GM21515 (cell line): Measurements from ENCODE around the gene ZNF618.

Experiments used
- ATAC-seq: cut with Tn5 transposase; IDR thresholded peaks from one replicate; pipeline ENCODE4 v1.9.1; 2021; ENCODE audit not compliant: unreplicated experiment

Gene ZNF618

GRCh38 chr9:113931777-113932176, 55.7 kb downstream of the ZNF618 start:
- no peak for ATAC-seq

- ATAC-seq: no peak
Measured at GRCh38 chr9:113932906-113933584, 56.9 kb downstream of the ZNF618 start.

DNA sequence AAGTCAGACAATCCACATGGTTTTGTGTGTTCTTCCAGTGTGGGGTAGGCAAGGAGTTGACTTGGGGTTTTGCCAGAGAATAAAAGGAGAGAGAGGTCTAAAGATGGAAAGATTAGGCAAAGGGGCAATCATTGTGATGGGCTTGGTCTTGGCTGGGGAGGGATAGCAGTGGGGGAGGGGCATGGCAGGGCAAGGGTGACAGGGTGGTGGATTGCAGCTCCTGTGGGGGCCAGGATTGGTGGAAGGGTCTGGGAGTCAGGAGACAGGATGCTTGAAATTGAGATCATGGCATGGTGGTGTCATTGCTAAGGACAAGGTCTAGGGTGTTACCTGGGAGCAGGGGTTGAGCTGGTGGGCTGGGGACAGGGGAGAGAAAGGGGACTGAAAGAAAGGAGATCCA, 57.6 kb downstream of the ZNF618 start:
- no peak for ATAC-seq

DNA sequence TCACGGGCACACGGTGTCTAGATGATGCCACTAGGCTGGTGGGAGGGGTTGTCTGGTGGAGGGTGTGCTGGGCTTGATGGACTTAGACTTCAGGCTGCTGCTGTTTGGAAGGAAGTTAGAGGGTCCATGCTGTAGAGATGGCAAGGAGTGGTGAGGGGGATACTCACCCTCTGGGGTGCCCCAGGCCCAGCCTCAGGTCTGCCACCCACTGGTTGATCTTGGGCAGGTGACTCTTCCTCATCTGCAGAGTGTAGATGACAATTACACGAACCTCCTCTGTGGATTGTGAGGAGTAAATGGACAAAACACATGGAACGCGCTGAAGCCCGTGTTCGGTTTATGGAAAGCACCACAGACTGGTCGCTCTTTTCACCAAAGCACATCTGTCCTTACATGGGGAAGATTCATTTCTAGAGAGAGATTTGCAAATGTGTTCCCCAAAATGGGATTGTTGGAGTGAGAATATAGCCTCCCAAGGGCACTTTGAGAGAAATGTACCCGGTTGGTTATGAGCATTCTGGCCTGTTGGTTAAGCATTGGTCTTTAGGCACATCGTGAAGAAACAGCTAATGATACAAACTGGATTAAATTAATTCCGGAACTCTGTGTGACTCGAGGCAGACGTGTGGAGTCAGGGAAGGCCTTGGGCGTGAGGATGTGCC, 58.2 kb downstream of the ZNF618 start:
- ATAC-seq: no peak

- ATAC-seq: no peak
Measured at GRCh38 chr9:113934829-113935676, 58.9 kb downstream of the ZNF618 start.

- no peak for ATAC-seq
Measured at GRCh38 chr9:113935677-113936380, 59.7 kb downstream of the ZNF618 start.

GRCh38 chr9:113940077-113940476, 64.0 kb downstream of the ZNF618 start:
- ATAC-seq: no peak

- ATAC-seq: no peak
Measured at GRCh38 chr9:113941056-113941455, 64.9 kb downstream of the ZNF618 start.

DNA sequence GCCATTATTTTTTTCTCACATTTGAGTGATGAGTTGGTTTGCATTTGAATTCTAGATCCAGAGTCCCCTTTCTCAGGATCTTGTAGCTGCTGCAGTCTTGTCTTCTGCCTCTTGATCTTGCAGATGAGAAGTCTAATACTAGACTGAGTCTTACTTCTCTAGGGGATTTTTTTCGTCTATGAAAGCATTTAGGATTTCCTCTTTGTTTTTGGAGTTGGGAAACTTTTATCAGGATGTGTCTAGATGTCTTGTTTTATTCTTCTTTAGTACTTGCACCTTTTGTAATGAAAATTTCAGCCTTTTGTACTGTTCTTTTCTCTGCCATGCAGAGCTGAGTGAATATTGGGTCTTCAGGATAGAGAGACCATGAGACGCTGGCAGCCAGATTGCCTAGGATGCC, 65.4 kb downstream of the ZNF618 start:
- ATAC-seq: no peak

GRCh38 chr9:113943112-113944009, 67.3 kb downstream of the ZNF618 start:
- no peak for ATAC-seq

DNA sequence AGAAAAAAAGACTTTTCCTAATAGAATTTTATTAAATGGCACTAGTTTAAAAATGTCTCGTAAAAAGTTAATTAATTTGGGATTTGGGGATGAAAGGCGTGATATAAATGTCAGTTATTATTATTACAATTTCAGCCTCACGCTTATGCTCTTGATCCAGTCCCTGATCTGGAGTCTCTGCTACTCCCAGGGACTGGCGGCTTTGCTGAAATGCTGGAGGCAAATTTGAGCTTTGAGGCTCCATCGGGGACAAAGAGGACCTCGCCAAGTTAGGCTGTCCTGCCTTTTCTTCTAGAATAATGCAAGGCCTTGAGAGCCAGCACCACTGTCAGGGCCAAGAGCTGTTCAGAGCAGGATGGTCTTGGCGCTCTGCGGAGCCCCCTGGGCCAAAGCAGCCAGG, 69.7 kb downstream of the ZNF618 start:
- no peak for ATAC-seq

DNA sequence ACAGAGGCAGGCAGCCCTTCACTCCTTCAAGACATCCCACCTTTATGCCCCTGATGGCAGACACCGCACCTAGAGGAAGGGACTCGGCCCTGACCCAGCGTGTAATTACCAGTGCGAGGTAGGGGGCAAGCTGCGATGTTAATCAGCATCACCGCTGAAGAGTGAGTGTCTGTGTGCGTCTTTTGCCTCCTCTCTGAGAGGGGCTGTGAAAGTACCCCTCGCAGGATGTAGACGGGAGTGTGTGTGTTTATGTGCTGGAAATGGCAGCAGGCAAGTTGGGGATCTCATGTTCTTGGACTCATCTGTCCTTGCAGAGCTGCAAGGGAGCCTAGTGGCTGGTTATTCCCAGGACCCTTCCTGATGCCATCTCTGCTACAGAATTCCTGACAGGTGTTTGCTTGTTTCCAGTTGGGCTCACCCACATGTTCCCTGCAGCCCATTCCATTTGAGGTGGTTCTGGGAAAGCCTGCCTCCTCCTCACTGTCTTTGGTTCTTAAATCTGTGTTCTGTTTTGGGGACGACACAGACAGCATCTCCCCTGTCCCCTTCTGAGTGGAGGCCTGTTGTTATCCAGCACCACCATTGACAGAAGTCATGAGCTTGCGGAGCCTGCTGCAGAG, 70.5 kb downstream of the ZNF618 start:
- no peak for ATAC-seq

GRCh38 chr9:113947941-113948340, 71.8 kb downstream of the ZNF618 start:
- ATAC-seq: no peak

DNA sequence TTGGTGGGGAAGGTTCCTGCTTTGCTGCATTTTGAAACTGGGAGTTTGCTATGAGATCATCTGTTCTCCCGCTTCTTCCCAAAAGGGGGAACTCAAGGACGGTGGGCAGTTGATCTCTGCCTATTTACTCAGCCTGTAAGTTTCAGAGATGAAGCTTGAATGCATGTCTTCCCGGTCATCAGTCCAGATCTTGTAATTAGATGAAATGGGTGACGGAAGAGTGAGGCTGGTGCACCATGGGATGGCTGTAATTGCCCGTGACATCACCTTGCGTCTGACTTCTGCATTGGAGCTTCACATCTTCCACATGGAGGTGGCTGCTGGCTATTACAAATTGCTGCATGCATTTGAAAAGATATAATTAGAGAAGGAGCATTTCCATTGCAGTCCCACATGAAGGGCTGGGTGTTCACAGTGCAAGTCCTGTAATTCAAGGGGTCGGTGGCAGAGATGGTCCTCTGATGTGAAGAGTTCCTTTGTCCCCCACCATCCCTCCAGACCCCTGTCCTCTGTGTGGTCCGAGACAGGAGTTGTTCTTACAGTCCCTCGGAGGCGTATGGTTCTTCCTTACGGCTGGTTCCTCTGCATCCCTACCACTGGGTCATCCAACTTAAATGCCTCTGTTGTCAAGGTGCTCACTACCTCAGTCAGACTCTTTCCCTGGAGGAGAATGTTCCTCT, 72.9 kb downstream of the ZNF618 start:
- ATAC-seq: no peak

DNA sequence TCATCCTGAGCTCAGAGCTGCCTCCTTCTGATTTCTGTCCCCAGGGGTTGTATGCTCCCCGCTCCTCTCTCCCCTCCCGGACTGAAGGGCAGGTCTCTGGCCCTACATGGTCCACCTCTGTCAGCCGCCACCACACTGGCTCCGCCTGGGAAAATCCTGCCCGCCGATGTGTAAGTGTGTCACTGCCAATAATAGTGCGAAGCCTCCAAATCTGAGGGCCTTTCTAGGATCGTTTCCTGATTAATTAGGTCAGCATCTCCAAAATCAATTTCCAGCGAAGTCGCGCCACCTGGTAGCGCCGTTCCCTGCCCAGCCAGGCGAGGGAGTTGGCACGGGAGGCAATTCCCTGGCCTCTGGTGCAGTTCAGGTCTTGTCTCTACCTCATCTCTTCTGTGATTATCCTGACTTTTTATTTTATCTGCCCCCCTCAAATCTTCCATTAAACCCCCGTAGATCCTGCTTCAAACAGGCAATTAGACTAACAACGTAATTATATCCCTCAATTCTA, 73.5 kb downstream of the ZNF618 start:
- no peak for ATAC-seq

GRCh38 chr9:113950195-113951031, 74.3 kb downstream of the ZNF618 start:
- ATAC-seq: no peak

DNA sequence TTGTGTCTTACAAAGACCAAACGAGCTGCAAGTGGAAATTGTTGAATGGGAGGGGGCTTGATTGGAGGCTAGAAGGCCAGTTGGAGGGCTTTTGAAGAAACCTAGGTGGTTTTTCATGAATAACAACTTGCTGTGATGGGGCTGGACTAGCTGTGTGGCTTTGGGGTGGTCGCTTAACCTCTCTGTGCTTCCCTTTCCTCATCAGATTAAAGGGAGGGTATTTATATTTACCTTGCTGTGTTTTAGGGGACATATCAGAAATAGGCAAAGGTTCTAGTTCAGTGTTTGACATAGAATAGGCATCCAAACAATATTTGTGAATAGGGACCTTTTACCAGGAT, 74.9 kb downstream of the ZNF618 start:
- no peak for ATAC-seq

GRCh38 chr9:113952676-113953075, 76.6 kb downstream of the ZNF618 start:
- ATAC-seq: no peak
